Dermis blood vessel endothelial cell (primary cell): ENCODE measurements around the gene APBA2. TPM values are rescaled to one million over a fixed set of nuclear protein-coding genes. Genes with fewer than 3 reads are reported as not detected.
"Not testable (repeated sequence)": the region's sequence is repeated elsewhere in the genome, so short reads cannot be mapped to it uniquely, and the experiment has no call there.

Source experiments
- DNase-seq: peaks from one replicate; pipeline ENCODE4 v3.0.0; 2010
- total RNA-seq: library from RNA; depleted of rRNA; stranded (reverse); fragments of >200 nt; gene quantifications from 2 replicates; pipeline ENCODE4 v1.2.3, GENCODE V29; 2014

Gene APBA2
- total RNA-seq, 1 donor from 2014 or later = 18.5 TPM

DNA sequence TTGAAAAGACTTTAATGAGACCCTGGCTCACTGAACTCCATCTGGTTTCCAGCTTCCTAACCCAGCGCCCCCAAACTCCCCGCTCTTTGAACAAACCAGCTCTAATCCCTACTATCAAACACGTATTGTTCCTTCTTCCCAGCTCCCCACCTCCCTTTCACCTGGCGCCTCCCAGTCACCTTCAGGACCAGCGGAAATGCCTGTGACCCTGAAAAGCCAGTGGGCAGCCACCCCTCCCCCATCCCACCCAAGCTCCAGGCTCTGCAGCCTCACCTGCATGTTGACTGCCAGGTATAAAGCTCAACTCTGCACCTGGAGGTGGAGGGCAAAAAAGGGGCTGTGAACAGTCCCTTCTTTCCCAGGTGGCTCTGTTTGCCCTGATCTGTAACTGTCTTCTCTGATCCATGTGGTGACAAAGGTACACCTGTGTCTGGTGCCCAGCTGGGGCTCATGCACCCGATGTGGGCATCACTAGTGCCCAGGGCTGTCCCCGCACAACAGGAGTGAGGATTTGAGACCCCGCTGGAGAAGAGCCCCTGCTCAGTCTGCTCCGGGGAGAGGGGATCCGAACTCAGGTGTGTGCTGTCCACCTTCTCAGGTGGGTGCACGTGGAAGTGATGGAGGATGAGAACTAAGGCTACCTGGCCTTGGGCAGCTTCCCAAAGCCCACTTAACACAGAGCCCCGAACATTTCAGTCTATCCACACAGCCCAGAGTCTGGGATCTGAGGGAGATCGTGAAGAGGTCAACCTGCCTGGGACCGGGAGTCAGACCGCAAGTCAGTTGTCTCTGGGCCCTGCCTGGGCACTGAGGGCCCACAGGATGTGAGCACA, 254.9 kb downstream of the APBA2 start:
- DNase-seq = no peak

DNA sequence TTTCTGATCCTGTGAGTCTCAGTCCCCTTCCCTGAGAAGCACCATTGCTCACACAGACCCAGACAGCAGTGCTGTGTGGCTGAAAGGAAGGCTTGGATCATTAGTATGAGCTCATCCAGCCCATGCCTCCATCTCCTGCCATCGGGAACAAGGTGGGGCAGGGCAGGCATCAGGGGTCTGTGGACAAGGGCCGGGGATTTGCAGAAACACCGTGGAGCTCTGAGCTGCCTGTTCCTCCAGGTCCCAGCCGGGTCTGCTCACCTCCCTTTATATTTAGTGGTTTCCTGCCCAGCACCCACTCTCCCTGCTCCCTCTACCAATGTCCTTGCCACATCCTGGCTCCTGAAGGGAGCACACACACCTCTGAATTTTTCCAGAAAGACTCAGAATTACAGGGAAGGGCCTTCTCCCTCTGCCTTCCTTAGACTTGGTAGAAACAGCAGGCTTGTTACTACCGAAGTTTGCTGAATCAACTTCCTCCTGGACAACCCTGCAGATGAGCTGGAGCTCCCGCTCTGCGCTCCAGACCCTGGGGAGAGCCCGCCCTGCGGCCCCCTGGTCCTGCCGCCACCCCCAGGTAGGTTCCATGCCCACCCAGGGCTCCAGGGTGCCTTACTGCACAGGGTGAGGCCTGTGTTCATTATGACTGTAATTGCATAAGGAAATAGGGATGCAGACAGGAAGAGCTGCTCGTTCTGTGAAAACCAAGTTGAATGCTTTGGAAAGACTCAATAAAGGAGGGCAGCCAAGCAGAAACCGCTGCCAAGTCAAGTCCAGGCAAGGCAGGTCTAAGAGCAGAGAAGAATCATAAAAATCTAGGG, 255.7 kb downstream of the APBA2 start:
- no peak for DNase-seq

DNA sequence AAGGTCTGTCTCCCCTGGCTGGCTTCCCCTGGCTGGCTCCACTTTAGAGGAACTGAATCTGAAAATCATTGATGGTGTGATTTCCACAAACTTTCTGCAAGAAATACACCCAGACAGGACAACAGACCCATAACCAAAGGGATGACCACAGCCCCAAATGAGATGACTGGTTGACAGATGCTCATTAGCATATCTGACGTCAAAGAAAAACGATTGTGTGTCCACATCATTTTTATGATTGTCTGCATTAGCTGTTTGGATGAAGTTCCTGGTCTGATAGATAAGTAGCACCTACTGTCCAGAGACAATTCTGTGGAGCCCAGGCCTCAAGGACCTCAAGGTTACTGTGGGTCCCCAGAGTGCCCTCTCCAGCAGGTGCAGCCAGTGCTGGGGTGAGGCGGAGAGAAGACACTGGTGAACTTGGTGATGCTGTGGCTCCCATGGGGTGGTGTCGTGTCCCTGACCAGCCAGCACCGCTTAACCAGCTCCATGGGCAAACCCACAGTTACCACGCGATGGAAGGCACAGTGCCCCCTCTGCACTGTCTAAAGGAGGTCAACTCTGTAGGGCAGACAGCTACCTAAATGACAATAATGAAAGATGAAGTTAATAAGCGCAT, 256.5 kb downstream of the APBA2 start:
- no peak for DNase-seq

DNA sequence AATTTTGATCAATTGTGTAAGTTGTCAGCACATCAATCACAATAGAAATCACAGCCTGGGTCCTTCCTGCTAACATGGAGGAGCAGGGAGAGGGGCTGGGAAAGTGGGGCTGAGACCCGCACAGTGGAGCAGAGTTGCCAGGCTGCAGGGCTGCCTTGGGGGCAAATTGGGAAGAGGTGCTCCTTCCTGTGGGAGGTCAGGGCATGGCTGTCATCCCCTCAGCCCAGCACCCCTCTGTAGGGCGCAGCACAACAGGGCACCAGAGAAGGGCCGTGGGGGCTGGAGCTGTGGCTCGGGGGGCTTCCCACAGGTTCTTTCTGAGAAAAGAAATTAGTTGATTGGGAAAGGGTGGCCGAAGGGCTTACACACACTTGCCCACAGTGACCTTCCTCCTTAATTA, 257.5 kb downstream of the APBA2 start:
- no peak for DNase-seq

DNA sequence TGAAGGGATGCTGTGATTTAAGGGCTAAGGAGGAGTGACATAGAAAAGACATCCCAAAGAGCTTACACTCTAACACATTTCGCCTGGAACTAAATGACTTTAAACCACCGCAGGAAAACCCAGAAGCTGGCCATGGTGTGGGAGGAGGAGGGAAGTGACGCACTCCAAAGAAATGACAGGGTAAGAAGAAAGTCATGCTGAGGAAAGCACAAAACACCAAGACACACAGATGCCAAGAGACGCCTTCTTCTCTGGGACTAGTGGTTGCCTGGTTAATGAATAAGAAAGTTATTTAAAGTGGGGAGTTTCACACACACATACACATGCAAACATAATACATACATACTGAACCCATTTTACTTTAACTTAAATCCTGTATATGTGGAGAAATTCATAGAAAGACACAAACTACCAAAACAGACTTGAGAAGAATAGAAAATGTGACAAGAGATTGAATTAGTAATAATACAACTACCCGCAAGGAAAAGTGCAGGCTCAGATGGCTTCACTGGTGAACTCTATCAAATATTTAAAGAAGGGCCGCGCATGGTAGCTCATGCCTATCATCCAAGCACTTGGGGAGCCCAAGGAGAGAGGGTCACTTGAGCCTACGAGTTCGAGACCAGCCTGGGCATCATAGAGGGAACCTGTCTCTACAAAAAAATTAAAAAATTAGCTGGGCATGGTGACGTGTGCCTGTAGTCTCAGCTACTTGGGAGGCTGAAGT, 258.3 kb downstream of the APBA2 start:
- peak; percentile 28 for DNase-seq

DNA sequence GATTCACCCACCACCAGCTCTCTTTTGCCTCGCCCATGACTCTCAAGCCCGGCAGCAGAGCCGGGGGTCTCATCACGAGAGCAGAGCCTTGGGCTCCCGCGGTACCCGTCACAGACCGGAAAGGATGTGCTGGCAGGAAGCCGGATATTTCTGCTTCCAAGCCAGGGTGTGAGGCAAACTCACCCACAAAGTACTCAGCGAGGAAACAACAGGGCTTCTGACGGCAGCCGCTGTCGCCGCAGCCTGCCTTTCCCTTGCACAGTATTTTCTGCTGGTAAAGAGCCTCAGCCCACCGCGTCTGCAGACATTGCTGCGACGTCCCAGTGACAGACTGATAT, 263.9 kb downstream of the APBA2 start:
- DNase-seq = peak; percentile 33

DNA sequence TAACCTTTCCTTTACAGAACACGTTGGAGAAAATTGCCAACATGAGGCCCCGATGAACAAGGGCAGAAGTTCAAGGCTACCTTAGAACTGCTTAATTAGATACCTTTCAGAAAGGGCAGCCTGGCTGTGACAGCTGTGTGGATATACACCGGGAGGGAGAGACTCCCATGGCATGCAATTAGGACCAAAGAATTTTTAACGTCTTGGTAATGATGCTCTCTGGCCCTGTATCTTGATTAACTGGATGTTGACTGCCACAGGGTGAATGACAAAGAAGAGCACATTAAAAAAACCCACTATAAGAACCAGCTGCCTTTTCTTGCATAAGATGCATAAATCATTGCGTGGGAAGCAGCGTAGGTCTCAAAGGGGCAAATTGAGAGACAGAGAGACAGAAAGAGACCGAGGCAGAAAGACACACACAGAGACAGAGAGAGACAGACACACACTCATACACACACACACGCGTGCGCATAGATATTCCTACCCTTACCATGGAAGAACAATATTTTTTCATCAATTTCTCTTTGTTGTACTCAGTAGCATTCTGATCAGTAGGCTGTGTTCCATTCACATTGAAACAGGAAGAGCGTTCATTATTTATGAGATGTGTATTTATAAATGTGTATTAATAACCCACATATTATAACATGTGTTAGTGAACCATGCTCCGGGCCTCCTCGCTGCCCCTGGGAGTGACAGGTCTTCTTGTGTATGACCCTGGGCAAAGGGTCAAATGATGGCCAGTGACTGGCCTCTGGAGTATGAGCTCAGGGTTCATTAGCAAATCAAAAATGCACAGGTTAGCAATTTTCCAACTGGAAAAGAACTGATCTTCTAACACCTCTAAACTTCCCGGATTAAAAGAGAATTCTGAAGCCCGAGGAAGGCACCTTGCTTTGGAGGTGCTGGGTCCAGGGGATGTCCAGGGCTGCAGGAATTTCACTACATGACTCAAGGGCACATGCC, 265.0 kb downstream of the APBA2 start:
- DNase-seq = no peak

DNA sequence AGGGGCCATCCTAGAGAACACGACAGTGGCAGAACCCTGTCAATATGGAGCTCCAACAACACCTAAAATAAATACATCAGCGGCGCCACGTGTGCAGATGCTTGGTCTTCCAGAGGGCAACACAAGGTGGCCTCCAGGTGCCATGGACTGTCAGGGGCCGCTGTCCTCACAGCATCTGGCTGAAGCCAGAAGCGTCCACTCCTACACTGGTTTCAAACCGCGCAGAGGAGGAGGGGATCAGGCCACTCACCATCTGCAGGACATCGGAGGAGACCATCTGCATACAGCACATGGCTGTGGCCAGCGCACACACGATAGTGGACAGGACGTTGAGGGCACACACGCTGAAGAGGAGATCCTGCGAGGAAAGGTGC, 265.7 kb downstream of the APBA2 start:
- no peak for DNase-seq

DNA sequence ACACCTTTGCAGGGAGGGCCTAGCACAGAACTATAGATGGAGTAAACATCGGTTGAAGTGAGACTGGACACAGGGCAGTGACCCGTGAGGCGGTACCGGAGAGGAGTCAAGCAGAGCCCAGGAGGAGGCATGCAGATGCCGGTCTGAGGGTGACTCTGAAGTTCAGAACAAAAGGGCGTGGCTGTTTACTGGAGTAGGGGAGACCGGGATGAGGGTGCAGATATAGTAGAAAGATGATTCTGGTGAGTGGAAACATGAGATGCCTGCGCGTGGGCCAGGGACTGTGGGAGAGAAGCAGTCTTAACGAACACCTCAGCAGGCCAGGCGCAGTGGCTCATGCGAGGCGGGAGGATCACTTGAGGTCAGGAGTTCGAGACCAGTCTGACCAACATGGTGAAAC, 270.7 kb downstream of the APBA2 start:
- DNase-seq = no peak

DNA sequence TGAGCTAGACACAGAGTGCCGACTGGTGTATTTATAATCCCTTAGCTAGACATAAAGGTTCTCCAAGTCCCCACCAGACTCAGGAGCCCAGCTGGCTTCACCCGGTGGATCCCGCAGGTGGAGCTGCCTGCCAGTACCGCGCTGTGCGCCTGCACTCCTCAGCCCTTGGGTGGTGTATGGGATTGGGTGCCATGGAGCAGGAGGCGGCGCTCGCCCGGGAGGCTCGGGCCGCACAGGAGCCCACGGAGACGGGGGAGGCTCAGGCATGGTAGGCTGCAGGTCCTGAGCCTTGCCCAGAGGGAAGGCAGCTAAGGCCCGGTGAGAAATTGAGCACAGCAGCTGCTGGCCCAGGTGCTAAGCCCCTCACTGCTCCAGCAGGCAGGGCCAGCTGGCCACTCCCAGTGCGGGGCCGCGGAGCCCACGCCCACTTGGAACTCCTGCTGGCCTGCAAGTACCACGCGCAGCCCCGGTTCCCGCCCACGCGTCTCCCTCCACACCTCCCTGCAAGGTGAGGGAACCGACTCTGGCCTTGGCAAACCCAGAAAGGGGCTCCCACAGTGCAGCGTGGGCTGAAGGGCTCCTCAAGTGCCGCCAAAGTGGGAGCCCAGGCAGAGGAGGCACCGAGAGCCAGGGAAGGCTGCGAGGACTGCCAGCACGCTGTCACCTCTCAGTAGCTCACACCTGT, 274.1 kb downstream of the APBA2 start:
- no peak for DNase-seq

DNA sequence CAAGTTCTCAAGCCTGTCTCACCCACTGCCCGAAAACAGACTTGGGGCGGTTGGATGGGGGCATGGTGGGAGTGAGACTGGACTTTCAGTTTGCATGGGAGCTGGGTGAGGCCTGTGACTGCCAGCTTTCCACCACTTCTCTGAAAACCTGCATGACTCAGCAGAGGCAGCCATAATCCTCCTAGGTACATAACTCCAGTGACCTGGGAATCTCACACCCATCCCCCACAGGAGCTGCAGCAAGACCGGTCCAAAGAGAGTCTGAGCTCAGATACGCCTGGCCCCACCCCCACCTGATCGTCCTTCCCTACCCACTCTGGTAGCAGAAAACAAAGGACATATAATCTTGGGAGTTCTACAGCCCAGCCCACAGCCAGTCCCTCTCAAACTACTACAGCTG, 276.6 kb downstream of the APBA2 start:
- DNase-seq = no peak

DNA sequence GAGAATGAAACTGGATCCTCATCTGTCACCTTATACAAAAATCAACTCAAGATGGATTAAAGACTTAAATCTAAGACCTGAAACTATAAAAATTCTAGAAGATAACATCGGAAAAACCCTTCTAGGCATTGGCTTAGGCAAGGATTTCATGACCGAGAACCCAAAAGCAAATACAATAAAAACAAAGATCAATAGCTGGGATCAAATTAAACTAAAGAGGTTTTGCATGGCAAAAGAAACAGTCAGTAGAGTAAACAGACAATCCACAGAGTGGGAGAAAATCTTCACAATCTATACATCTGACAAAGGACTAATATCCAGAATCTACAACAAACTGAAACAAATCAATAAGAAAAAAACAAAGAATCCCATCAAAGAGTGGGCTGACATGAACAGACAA, 281.3 kb downstream of the APBA2 start:
- DNase-seq = not testable (repeated sequence)

Other genes with a start within 250 kb of the APBA2 start
- gene GOLGA8M, start 173.6 kb upstream of the APBA2 start, total RNA-seq = 0.28 and 0.51 TPM in 2 replicates
- not detected in 2 replicates for gene GOLGA6L7, start 37.3 kb upstream of the APBA2 start, total RNA-seq